Measurements from ENCODE around the gene C1orf116. TPM values are rescaled to one million over a fixed set of nuclear protein-coding genes. Genes with fewer than 3 reads are reported as not detected.
A peak's percentile ranks its signal among the peaks of the same experiment; 100 is the strongest.

The C1orf116 gene
- total RNA-seq, 1 experiment from 2014 or later = 0.09 TPM

GRCh38 chr1:207079706-207080241, 47.2 kb upstream of the C1orf116 start:
- DNase-seq (ENCODE audit: low spot score) = no peak
- H3K27me3 ChIP-seq (replicated peaks; ENCODE audit: insufficient read depth, low read depth, low read length, poor library complexity) = peaks cover 14% of the 10 kb centered on the region
- BruUV-seq (replicated peaks) = no TSS peak
- no peaks in the 10 kb centered on the region for H3K9me3 ChIP-seq (ENCODE audit: low read depth, low read length, poor library complexity, severe bottlenecking)
- H3K27ac ChIP-seq (ENCODE audit: low read depth, low read length, poor library complexity, severe bottlenecking) = no peak overlapping the region
- CTCF ChIA-PET = no interaction called here
- H3K36me3 ChIP-seq (ENCODE audit: insufficient read depth, low read length, poor library complexity, severe bottlenecking) = no peaks in the 10 kb centered on the region
- no peaks in the 10 kb centered on the region for H3K4me1 ChIP-seq (ENCODE audit: insufficient read depth, low read length, poor library complexity, severe bottlenecking)
- no peak overlapping the region for H3K4me3 ChIP-seq (ENCODE audit: low read depth, low read length, poor library complexity, severe bottlenecking)
- no peak for TF ChIP-seq CTCF (conservative IDR thresholded peaks at IDR 0.05; ENCODE audit: low read depth, low read length)
- TF ChIP-seq EZH2 (IDR thresholded peaks at IDR 0.05; ENCODE audit: borderline replicate concordance, low read depth, low read length, poor library complexity, severe bottlenecking) = no peak
- intact Hi-C loops (cut with micrococcal nuclease; ENCODE audit: unreplicated experiment) = loop anchor here (5.0 kb wide), 3 partner anchors 162 to 352 kb away; no protein-coding TSS in a partner anchor
- POLR2A ChIA-PET (ENCODE audit: low non-redundant PET) = no interaction called here

GRCh38 chr1:207078578-207079132, 46.1 kb upstream of the C1orf116 start:
- H3K36me3 ChIP-seq (ENCODE audit: insufficient read depth, low read length, poor library complexity, severe bottlenecking) = no peaks in the 10 kb centered on the region
- peaks cover 12% of the 10 kb centered on the region for H3K27me3 ChIP-seq (replicated peaks; ENCODE audit: insufficient read depth, low read depth, low read length, poor library complexity)
- H3K4me3 ChIP-seq (ENCODE audit: low read depth, low read length, poor library complexity, severe bottlenecking) = no peak overlapping the region
- ChIA-PET CTCF (no interaction called here), POLR2A (ENCODE audit: low non-redundant PET) (no interaction called here)
- no peak for DNase-seq (ENCODE audit: low spot score)
- H3K27ac ChIP-seq (ENCODE audit: low read depth, low read length, poor library complexity, severe bottlenecking) = no peak overlapping the region
- no TSS peak for BruUV-seq (replicated peaks)
- TF ChIP-seq EZH2 (IDR thresholded peaks at IDR 0.05; ENCODE audit: borderline replicate concordance, low read depth, low read length, poor library complexity, severe bottlenecking) = no peak
- TF ChIP-seq CTCF (conservative IDR thresholded peaks at IDR 0.05; ENCODE audit: low read depth, low read length) = no peak
- no peaks in the 10 kb centered on the region for H3K9me3 ChIP-seq (ENCODE audit: low read depth, low read length, poor library complexity, severe bottlenecking)
- H3K4me1 ChIP-seq (ENCODE audit: insufficient read depth, low read length, poor library complexity, severe bottlenecking) = no peaks in the 10 kb centered on the region
- intact Hi-C loops (cut with micrococcal nuclease; ENCODE audit: unreplicated experiment) = loop anchor here (5.0 kb wide), 3 partner anchors 161 to 351 kb away; no protein-coding TSS in a partner anchor

GRCh38 chr1:207077470-207078377, 45.2 kb upstream of the C1orf116 start:
- Histone ChIP-seq H3K27me3 (replicated peaks; ENCODE audit: insufficient read depth, low read depth, low read length, poor library complexity) (peaks cover 4% of the 10 kb centered on the region), H3K4me1 (ENCODE audit: insufficient read depth, low read length, poor library complexity, severe bottlenecking) (no peaks in the 10 kb centered on the region), H3K9me3 (ENCODE audit: low read depth, low read length, poor library complexity, severe bottlenecking) (no peaks in the 10 kb centered on the region), H3K36me3 (ENCODE audit: insufficient read depth, low read length, poor library complexity, severe bottlenecking) (no peaks in the 10 kb centered on the region), H3K27ac (ENCODE audit: low read depth, low read length, poor library complexity, severe bottlenecking) (no peak overlapping the region), H3K4me3 (ENCODE audit: low read depth, low read length, poor library complexity, severe bottlenecking) (no peak overlapping the region)
- CTCF ChIA-PET = no interaction called here
- POLR2A ChIA-PET (ENCODE audit: low non-redundant PET) = no interaction called here
- intact Hi-C loops (cut with micrococcal nuclease; ENCODE audit: unreplicated experiment) = loop anchor here (5.0 kb wide), 3 partner anchors 160 to 350 kb away; no protein-coding TSS in a partner anchor
- BruUV-seq (replicated peaks) = no TSS peak
- peak; percentile 80 for DNase-seq (ENCODE audit: low spot score)
- TF ChIP-seq CTCF (conservative IDR thresholded peaks at IDR 0.05; ENCODE audit: low read depth, low read length) = peak; percentile 88
- TF ChIP-seq EZH2 (IDR thresholded peaks at IDR 0.05; ENCODE audit: borderline replicate concordance, low read depth, low read length, poor library complexity, severe bottlenecking) = no peak

Measured in A673 (cell line).